Cardiac fibroblast (primary cell): ENCODE results near the gene ATXN10.
A peak's percentile ranks its signal among the peaks of the same experiment; 100 is the strongest.

Source experiments
- DNase-seq, 2 donors: peaks; one replicate each; pipeline versions ENCODE4 v3.0.0 to v3.0.0-alpha.2; 2010; ENCODE audit warnings: low read depth in 2 of 2
- H3K4me3 ChIP-seq, 2 donors: replicated peaks in 1 of 2; 1 replicate in 1 of 2; 2 replicates in 1 of 2; pipeline ENCODE4 v1.5.1; 2011; ENCODE audit warnings: low read depth in 2 of 2, low read length in 2 of 2, mild to moderate bottlenecking in 2 of 2, moderate library complexity in 1 of 2
- TF ChIP-seq, protein P1 (sequence below): IDR thresholded peaks from one replicate; pipeline ENCODE4 v1.5.1; 2011; ENCODE audit warnings: low read depth, mild to moderate bottlenecking, low read length, inconsistent platforms

ATXN10 gene

GRCh38 chr22:45718391-45718790, 46.8 kb downstream of the ATXN10 start:
- TF ChIP-seq, protein P1, sequence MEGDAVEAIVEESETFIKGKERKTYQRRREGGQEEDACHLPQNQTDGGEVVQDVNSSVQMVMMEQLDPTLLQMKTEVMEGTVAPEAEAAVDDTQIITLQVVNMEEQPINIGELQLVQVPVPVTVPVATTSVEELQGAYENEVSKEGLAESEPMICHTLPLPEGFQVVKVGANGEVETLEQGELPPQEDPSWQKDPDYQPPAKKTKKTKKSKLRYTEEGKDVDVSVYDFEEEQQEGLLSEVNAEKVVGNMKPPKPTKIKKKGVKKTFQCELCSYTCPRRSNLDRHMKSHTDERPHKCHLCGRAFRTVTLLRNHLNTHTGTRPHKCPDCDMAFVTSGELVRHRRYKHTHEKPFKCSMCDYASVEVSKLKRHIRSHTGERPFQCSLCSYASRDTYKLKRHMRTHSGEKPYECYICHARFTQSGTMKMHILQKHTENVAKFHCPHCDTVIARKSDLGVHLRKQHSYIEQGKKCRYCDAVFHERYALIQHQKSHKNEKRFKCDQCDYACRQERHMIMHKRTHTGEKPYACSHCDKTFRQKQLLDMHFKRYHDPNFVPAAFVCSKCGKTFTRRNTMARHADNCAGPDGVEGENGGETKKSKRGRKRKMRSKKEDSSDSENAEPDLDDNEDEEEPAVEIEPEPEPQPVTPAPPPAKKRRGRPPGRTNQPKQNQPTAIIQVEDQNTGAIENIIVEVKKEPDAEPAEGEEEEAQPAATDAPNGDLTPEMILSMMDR, result no peak
- DNase-seq, result no peak
- H3K4me3 ChIP-seq, result no peak overlapping the region

GRCh38 chr22:45720839-45721378, 49.3 kb downstream of the ATXN10 start:
- TF ChIP-seq, protein P1, result no peak
- no peak overlapping the region for H3K4me3 ChIP-seq
- DNase-seq, result peak in 1 of 2 donors; percentile 28

GRCh38 chr22:45722006-45722405, 50.4 kb downstream of the ATXN10 start:
- H3K4me3 ChIP-seq, result no peak overlapping the region
- TF ChIP-seq, protein P1, result no peak
- no peak for DNase-seq

DNA sequence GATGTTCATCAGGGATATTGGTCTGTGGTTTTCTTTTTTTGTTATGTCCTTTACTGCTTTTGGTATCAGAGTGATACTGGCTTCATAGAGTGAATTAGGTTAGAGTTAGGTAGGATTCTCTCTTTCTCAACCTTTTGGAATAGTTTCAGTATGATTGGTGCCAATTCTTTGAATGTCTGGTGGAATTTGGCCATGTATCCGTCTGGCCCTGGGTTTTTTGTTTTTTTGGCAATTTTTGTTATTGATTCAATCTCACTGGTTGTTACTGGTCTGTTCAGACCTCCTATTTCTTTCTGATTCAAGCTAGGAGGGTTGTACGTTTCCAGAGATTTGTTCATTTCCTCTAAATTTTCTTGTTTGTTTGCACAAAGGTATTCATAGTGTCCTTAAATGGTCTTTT, 54.4 kb downstream of the ATXN10 start:
- H3K4me3 ChIP-seq, result no peak overlapping the region
- TF ChIP-seq, protein P1, result no peak
- no peak for DNase-seq

- no peak overlapping the region for H3K4me3 ChIP-seq
- DNase-seq, result peak; percentile 16 to 25
- TF ChIP-seq, protein P1, result no peak
These were observed 59.6 kb downstream of the ATXN10 start for GRCh38 chr22:45731041-45731797.

DNA sequence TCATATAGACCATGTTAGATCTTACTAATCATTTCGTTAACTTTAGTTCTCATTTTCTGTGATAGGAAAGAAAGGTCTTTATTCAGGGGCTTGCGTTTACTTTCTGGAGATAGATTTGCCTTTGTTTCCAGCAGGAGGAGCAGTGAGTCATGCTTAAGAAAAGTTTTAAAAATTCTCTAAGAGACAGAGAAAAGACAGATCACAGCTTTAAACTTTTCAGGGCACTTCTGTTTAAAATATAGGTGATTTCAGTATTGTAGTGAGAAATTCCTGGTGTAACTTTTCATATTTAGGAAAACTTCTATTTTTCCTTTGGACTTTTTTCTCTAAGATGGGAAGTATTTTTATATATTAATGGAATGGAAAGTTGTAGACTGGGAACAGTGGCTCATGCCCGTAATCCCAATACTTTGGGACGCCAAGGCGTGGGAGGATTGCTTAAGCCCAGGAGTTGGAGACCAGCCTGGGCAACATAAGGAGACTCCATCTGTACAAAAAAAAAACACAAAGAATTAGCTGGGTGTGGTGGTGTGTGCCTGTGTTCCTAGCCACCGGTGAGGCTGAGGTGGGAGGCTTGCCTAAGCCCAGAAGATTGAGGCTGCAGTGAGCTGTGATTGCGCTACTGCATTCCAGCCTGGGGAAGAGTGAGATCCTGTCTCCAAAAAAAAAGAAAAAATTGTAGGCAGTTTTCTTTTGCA, 60.3 kb downstream of the ATXN10 start:
- TF ChIP-seq, protein P1, result peak; percentile 30
- DNase-seq, result peak; percentile 45 to 51
- H3K4me3 ChIP-seq, result no peak overlapping the region
